ENCODE data around the gene KPNA3. TPM values are rescaled to one million over a fixed set of nuclear protein-coding genes. Genes with fewer than 3 reads are reported as not detected.

The KPNA3 gene
- total RNA-seq, 1 experiment from 2014 or later: 44.3 TPM

- H3K27ac ChIP-seq (ENCODE audit: low read length): no peak overlapping the region
- H3K4me1 ChIP-seq (ENCODE audit: low read length): peaks cover 17% of the 10 kb centered on the region
- H3K4me3 ChIP-seq (ENCODE audit: low read length): no peak overlapping the region
- H3K27me3 ChIP-seq (ENCODE audit: low read length): no peaks in the 10 kb centered on the region
- H3K9me3 ChIP-seq (ENCODE audit: low read length): no peaks in the 10 kb centered on the region
- no peak overlapping the region for H3K9ac ChIP-seq (ENCODE audit: low read length)
- H3K79me2 ChIP-seq (ENCODE audit: low read length): peaks cover 97% of the 10 kb centered on the region
- no peaks in the 10 kb centered on the region for H3K9me2 ChIP-seq (replicated peaks; ENCODE audit: insufficient read depth, low read length)
- DNase-seq: no peak
- H3K4me2 ChIP-seq (ENCODE audit: low read depth, low read length, poor library complexity, severe bottlenecking): no peak overlapping the region
- no peak overlapping the region for H2AFZ ChIP-seq (ENCODE audit: low read length)
- H3K36me3 ChIP-seq (ENCODE audit: insufficient read depth, low read length): peaks cover 7% of the 10 kb centered on the region; the same call in 1 of the 2 replicates
- H4K20me1 ChIP-seq (ENCODE audit: insufficient read depth, low read depth, low read length): no peaks in the 10 kb centered on the region
Observed at GRCh38 chr13:49676581-49677298, 115.7 kb downstream of the KPNA3 start.

GRCh38 chr13:49670828-49671227 lies 121.7 kb downstream of the KPNA3 start:
- H3K27ac ChIP-seq (ENCODE audit: low read length): no peak overlapping the region
- H3K4me2 ChIP-seq (ENCODE audit: low read depth, low read length, poor library complexity, severe bottlenecking): no peak overlapping the region
- H3K9me3 ChIP-seq (ENCODE audit: low read length): no peaks in the 10 kb centered on the region
- peaks cover 76% of the 10 kb centered on the region for H3K79me2 ChIP-seq (ENCODE audit: low read length)
- peaks cover 11% of the 10 kb centered on the region for H3K36me3 ChIP-seq (ENCODE audit: insufficient read depth, low read length)
- H3K9me2 ChIP-seq (replicated peaks; ENCODE audit: insufficient read depth, low read length): no peaks in the 10 kb centered on the region
- no peak overlapping the region for H2AFZ ChIP-seq (ENCODE audit: low read length)
- H3K9ac ChIP-seq (ENCODE audit: low read length): no peak overlapping the region
- no peak for DNase-seq
- no peaks in the 10 kb centered on the region for H4K20me1 ChIP-seq (ENCODE audit: insufficient read depth, low read depth, low read length)
- peaks cover 3% of the 10 kb centered on the region for H3K4me1 ChIP-seq (ENCODE audit: low read length)
- no peak overlapping the region for H3K4me3 ChIP-seq (ENCODE audit: low read length)
- H3K27me3 ChIP-seq (ENCODE audit: low read length): no peaks in the 10 kb centered on the region

- Histone ChIP-seq H3K4me2 (ENCODE audit: low read depth, low read length, poor library complexity, severe bottlenecking) (no peak overlapping the region), H3K36me3 (ENCODE audit: insufficient read depth, low read length) (peaks cover 11% of the 10 kb centered on the region)
Observed at GRCh38 chr13:49669735-49670309, 122.7 kb downstream of the KPNA3 start.

DNA sequence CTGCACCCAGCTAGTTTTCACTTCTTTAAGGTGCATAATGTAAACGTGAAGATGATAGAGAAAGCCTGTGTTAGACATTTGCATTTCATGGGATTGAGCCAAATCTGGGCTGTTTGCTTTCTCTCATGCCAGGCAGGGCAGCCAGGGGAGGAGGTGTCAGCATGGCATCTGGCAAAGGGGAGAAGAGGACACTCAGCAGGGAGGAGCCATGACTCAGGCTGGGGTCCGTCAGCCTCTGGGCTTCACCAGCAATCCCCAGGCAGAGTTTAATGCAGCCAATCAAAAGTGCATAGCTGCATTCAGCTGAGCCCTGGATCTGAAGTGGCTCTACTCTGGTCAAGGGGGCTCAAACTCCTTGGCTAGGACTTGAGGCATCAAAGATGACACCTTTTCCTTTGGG lies 124.7 kb downstream of the KPNA3 start:
- H3K27ac ChIP-seq (ENCODE audit: low read length): no peak overlapping the region
- no peaks in the 10 kb centered on the region for H4K20me1 ChIP-seq (ENCODE audit: insufficient read depth, low read depth, low read length)
- H3K4me1 ChIP-seq (ENCODE audit: low read length): no peaks in the 10 kb centered on the region
- no peaks in the 10 kb centered on the region for H3K9me2 ChIP-seq (replicated peaks; ENCODE audit: insufficient read depth, low read length)
- no peaks in the 10 kb centered on the region for H3K27me3 ChIP-seq (ENCODE audit: low read length)
- H3K9ac ChIP-seq (ENCODE audit: low read length): no peak overlapping the region
- H2AFZ ChIP-seq (ENCODE audit: low read length): no peak overlapping the region
- no peaks in the 10 kb centered on the region for H3K9me3 ChIP-seq (ENCODE audit: low read length)
- H3K36me3 ChIP-seq (ENCODE audit: insufficient read depth, low read length): peaks cover 16% of the 10 kb centered on the region
- H3K4me3 ChIP-seq (ENCODE audit: low read length): no peak overlapping the region
- DNase-seq: no peak
- H3K4me2 ChIP-seq (ENCODE audit: low read depth, low read length, poor library complexity, severe bottlenecking): no peak overlapping the region
- H3K79me2 ChIP-seq (ENCODE audit: low read length): peaks cover 45% of the 10 kb centered on the region

More at GRCh38 chr13:49669735-49670309, 122.7 kb downstream of the KPNA3 start:
- peak; percentile 67 for DNase-seq
- Histone ChIP-seq H4K20me1 (ENCODE audit: insufficient read depth, low read depth, low read length) (no peaks in the 10 kb centered on the region), H3K27ac (ENCODE audit: low read length) (no peak overlapping the region), H3K79me2 (ENCODE audit: low read length) (peaks cover 66% of the 10 kb centered on the region), H2AFZ (ENCODE audit: low read length) (no peak overlapping the region), H3K9me3 (ENCODE audit: low read length) (no peaks in the 10 kb centered on the region), H3K27me3 (ENCODE audit: low read length) (no peaks in the 10 kb centered on the region), H3K4me1 (ENCODE audit: low read length) (no peaks in the 10 kb centered on the region), H3K4me3 (ENCODE audit: low read length) (no peak overlapping the region), H3K9ac (ENCODE audit: low read length) (no peak overlapping the region), H3K9me2 (replicated peaks; ENCODE audit: insufficient read depth, low read length) (no peaks in the 10 kb centered on the region)

GRCh38 chr13:49664606-49665005 lies 127.9 kb downstream of the KPNA3 start:
- Histone ChIP-seq H3K79me2 (ENCODE audit: low read length) (peaks cover 13% of the 10 kb centered on the region), H4K20me1 (ENCODE audit: insufficient read depth, low read depth, low read length) (no peaks in the 10 kb centered on the region), H3K9me2 (replicated peaks; ENCODE audit: insufficient read depth, low read length) (no peaks in the 10 kb centered on the region), H2AFZ (ENCODE audit: low read length) (no peak overlapping the region), H3K36me3 (ENCODE audit: insufficient read depth, low read length) (peaks cover 19% of the 10 kb centered on the region), H3K4me1 (ENCODE audit: low read length) (no peaks in the 10 kb centered on the region), H3K27me3 (ENCODE audit: low read length) (no peaks in the 10 kb centered on the region), H3K4me3 (ENCODE audit: low read length) (no peak overlapping the region), H3K4me2 (ENCODE audit: low read depth, low read length, poor library complexity, severe bottlenecking) (no peak overlapping the region), H3K9ac (ENCODE audit: low read length) (no peak overlapping the region), H3K9me3 (ENCODE audit: low read length) (no peaks in the 10 kb centered on the region), H3K27ac (ENCODE audit: low read length) (no peak overlapping the region)
- no peak for DNase-seq

DNA sequence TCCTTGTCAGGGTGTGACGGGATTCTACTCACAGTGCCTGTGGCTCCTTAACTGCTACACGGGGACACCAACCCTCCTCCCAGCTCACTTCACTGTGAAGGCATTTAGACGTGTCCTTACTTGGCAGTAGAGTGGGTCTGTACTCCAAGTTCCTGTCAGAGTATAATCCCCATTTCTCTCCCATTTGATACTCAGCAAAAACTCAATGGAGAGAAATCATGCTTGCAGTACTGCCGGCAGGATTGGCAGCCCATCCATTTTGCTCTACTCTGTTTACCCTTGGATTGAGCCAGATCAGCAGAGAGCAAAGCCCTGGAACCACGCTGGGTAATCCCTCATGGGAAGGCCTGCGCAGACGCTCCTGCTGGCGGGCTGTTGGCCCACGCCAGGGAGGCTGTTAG lies 135.2 kb downstream of the KPNA3 start:
- H3K27ac ChIP-seq (ENCODE audit: low read length): no peak overlapping the region
- H3K36me3 ChIP-seq (ENCODE audit: insufficient read depth, low read length): 0 out of 2 replicates have a peak, but pooled peaks cover 3% of the 10 kb centered on the region
- H3K79me2 ChIP-seq (ENCODE audit: low read length): no peaks in the 10 kb centered on the region
- no peak overlapping the region for H3K4me2 ChIP-seq (ENCODE audit: low read depth, low read length, poor library complexity, severe bottlenecking)
- no peak for DNase-seq
- no peak overlapping the region for H3K4me3 ChIP-seq (ENCODE audit: low read length)
- peaks cover 3% of the 10 kb centered on the region; the same call in 1 of the 2 replicates for H3K4me1 ChIP-seq (ENCODE audit: low read length)
- H4K20me1 ChIP-seq (ENCODE audit: insufficient read depth, low read depth, low read length): no peaks in the 10 kb centered on the region
- H3K9me2 ChIP-seq (replicated peaks; ENCODE audit: insufficient read depth, low read length): no peaks in the 10 kb centered on the region
- H3K27me3 ChIP-seq (ENCODE audit: low read length): no peaks in the 10 kb centered on the region
- no peak overlapping the region for H3K9ac ChIP-seq (ENCODE audit: low read length)
- no peak overlapping the region for H2AFZ ChIP-seq (ENCODE audit: low read length)
- H3K9me3 ChIP-seq (ENCODE audit: low read length): no peaks in the 10 kb centered on the region

DNA sequence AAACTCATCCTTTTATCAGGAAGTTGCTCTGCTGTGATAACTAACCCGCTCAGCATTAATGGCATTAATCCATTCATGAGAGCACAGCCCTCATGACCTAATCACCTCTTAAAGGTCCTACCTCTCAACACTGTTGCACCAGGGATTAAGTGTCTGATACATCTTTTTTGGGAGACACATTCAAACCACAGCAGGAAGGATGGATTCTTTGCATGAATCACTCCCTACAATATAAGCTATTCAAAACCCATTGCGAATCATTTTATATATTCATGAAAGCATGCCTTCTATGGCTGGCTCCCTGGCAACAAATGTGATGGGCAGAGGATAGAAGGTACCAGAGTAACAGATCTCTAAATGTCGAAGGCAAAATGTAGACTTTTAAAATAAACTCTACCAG lies 136.6 kb downstream of the KPNA3 start:
- Histone ChIP-seq H3K4me1 (ENCODE audit: low read length) (peaks cover 3% of the 10 kb centered on the region; the same call in 1 of the 2 replicates), H3K4me3 (ENCODE audit: low read length) (no peak overlapping the region), H3K9me2 (replicated peaks; ENCODE audit: insufficient read depth, low read length) (no peaks in the 10 kb centered on the region), H3K9ac (ENCODE audit: low read length) (no peak overlapping the region), H3K4me2 (ENCODE audit: low read depth, low read length, poor library complexity, severe bottlenecking) (no peak overlapping the region), H3K9me3 (ENCODE audit: low read length) (no peaks in the 10 kb centered on the region), H3K27me3 (ENCODE audit: low read length) (no peaks in the 10 kb centered on the region), H3K27ac (ENCODE audit: low read length) (no peak overlapping the region), H3K36me3 (ENCODE audit: insufficient read depth, low read length) (no peaks in the 10 kb centered on the region), H2AFZ (ENCODE audit: low read length) (no peak overlapping the region), H3K79me2 (ENCODE audit: low read length) (no peaks in the 10 kb centered on the region), H4K20me1 (ENCODE audit: insufficient read depth, low read depth, low read length) (no peaks in the 10 kb centered on the region)
- no peak for DNase-seq

DNA sequence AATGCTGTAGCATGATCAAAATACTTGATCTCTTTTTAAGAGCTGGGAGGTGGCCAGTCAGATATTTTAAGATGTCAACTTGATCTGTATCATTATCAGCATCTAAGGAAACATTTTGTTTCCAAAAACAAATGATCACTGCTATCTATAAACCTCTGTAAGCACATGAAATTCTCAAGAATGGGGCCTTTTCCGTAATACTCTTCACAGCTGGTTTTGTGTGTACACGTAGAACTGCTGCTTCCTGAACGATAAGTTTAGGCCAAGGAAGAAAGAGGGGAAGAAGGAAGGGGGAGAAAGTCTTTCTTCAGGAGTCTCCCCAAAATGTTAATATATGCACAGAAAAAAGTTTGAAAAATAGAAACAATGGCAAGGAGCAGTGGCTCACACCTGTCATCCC lies 138.5 kb downstream of the KPNA3 start:
- no peaks in the 10 kb centered on the region for H3K79me2 ChIP-seq (ENCODE audit: low read length)
- DNase-seq: no peak
- H3K9ac ChIP-seq (ENCODE audit: low read length): no peak overlapping the region
- peaks cover 3% of the 10 kb centered on the region; the same call in 1 of the 2 replicates for H3K4me1 ChIP-seq (ENCODE audit: low read length)
- H2AFZ ChIP-seq (ENCODE audit: low read length): no peak overlapping the region
- no peak overlapping the region for H3K27ac ChIP-seq (ENCODE audit: low read length)
- H3K9me2 ChIP-seq (replicated peaks; ENCODE audit: insufficient read depth, low read length): no peaks in the 10 kb centered on the region
- no peaks in the 10 kb centered on the region for H4K20me1 ChIP-seq (ENCODE audit: insufficient read depth, low read depth, low read length)
- no peaks in the 10 kb centered on the region for H3K36me3 ChIP-seq (ENCODE audit: insufficient read depth, low read length)
- H3K4me3 ChIP-seq (ENCODE audit: low read length): no peak overlapping the region
- no peaks in the 10 kb centered on the region for H3K27me3 ChIP-seq (ENCODE audit: low read length)
- H3K4me2 ChIP-seq (ENCODE audit: low read depth, low read length, poor library complexity, severe bottlenecking): no peak overlapping the region
- H3K9me3 ChIP-seq (ENCODE audit: low read length): no peaks in the 10 kb centered on the region

All from Karpas-422 (cell line).